ENCODE measurements around the gene HIVEP1.

DNA sequence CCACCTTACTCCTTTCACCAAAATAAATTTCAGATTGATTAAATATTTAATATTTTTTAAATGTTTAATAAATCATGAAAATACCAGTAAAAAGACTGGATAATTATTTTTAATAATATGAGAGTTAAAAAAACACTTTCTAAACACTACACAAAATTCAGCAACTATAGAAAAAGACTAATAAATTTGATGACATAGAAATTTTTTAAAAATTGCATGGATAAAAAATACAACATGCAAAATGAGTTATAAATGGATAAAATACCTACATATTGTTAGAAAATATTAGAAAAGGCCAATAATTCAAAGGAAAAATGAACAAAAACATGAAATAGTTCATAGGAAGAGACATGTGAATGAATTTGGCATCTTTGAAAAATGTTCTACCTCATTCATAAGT, 177.0 kb downstream of the HIVEP1 start:
- TF ChIP-seq POLR2AphosphoS5 (IDR thresholded peaks at IDR 0.05; ENCODE audit: low read depth, low read length) (no peak), ZNF335 (CRISPR knock-in tag; IDR thresholded peaks at IDR 0.05) (no peak), HDAC2 (CRISPR knock-in tag; IDR thresholded peaks at IDR 0.05) (no peak), IKZF1 (IDR thresholded peaks at IDR 0.05) (no peak)
- TF ChIP-seq, protein P1, sequence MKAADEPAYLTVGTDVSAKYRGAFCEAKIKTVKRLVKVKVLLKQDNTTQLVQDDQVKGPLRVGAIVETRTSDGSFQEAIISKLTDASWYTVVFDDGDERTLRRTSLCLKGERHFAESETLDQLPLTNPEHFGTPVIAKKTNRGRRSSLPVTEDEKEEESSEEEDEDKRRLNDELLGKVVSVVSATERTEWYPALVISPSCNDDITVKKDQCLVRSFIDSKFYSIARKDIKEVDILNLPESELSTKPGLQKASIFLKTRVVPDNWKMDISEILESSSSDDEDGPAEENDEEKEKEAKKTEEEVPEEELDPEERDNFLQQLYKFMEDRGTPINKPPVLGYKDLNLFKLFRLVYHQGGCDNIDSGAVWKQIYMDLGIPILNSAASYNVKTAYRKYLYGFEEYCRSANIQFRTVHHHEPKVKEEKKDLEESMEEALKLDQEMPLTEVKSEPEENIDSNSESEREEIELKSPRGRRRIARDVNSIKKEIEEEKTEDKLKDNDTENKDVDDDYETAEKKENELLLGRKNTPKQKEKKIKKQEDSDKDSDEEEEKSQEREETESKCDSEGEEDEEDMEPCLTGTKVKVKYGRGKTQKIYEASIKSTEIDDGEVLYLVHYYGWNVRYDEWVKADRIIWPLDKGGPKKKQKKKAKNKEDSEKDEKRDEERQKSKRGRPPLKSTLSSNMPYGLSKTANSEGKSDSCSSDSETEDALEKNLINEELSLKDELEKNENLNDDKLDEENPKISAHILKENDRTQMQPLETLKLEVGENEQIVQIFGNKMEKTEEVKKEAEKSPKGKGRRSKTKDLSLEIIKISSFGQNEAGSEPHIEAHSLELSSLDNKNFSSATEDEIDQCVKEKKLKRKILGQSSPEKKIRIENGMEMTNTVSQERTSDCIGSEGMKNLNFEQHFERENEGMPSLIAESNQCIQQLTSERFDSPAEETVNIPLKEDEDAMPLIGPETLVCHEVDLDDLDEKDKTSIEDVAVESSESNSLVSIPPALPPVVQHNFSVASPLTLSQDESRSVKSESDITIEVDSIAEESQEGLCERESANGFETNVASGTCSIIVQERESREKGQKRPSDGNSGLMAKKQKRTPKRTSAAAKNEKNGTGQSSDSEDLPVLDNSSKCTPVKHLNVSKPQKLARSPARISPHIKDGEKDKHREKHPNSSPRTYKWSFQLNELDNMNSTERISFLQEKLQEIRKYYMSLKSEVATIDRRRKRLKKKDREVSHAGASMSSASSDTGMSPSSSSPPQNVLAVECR (CRISPR knock-in tag; IDR thresholded peaks at IDR 0.05; ENCODE audit: borderline replicate concordance): no peak
- TF ChIP-seq, protein P2, sequence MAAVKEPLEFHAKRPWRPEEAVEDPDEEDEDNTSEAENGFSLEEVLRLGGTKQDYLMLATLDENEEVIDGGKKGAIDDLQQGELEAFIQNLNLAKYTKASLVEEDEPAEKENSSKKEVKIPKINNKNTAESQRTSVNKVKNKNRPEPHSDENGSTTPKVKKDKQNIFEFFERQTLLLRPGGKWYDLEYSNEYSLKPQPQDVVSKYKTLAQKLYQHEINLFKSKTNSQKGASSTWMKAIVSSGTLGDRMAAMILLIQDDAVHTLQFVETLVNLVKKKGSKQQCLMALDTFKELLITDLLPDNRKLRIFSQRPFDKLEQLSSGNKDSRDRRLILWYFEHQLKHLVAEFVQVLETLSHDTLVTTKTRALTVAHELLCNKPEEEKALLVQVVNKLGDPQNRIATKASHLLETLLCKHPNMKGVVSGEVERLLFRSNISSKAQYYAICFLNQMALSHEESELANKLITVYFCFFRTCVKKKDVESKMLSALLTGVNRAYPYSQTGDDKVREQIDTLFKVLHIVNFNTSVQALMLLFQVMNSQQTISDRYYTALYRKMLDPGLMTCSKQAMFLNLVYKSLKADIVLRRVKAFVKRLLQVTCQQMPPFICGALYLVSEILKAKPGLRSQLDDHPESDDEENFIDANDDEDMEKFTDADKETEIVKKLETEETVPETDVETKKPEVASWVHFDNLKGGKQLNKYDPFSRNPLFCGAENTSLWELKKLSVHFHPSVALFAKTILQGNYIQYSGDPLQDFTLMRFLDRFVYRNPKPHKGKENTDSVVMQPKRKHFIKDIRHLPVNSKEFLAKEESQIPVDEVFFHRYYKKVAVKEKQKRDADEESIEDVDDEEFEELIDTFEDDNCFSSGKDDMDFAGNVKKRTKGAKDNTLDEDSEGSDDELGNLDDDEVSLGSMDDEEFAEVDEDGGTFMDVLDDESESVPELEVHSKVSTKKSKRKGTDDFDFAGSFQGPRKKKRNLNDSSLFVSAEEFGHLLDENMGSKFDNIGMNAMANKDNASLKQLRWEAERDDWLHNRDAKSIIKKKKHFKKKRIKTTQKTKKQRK (IDR thresholded peaks at IDR 0.05; ENCODE audit: low read length): no peak
- TF ChIP-seq, protein P3, sequence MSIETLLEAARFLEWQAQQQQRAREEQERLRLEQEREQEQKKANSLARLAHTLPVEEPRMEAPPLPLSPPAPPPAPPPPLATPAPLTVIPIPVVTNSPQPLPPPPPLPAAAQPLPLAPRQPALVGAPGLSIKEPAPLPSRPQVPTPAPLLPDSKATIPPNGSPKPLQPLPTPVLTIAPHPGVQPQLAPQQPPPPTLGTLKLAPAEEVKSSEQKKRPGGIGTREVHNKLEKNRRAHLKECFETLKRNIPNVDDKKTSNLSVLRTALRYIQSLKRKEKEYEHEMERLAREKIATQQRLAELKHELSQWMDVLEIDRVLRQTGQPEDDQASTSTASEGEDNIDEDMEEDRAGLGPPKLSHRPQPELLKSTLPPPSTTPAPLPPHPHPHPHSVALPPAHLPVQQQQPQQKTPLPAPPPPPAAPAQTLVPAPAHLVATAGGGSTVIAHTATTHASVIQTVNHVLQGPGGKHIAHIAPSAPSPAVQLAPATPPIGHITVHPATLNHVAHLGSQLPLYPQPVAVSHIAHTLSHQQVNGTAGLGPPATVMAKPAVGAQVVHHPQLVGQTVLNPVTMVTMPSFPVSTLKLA (IDR thresholded peaks at IDR 0.05): no peak

Data from HepG2 (cell line).